H54 (cell line): ENCODE results near the gene KDM2A.
"Not testable (repeated sequence)": the region's sequence is repeated elsewhere in the genome, so short reads cannot be mapped to it uniquely, and the experiment has no call there.

Source experiments
- DNase-seq: peaks from one replicate; pipeline ENCODE4 v3.0.0; 2011; ENCODE audit warnings: low spot score, mixed read lengths; ENCODE audit not compliant: insufficient read length
- FAIRE-seq: peaks from 3 replicates; lab custom pipeline; 2011; peaks lifted over from hg19 to GRCh38; lab: Jason Lieb, UNC
- POLR2A ChIP-seq: IDR thresholded peaks from 2 replicates; pipeline ENCODE4 v1.6.1; 2011; ENCODE audit warnings: low read depth, mild to moderate bottlenecking, low read length

Gene KDM2A

DNA sequence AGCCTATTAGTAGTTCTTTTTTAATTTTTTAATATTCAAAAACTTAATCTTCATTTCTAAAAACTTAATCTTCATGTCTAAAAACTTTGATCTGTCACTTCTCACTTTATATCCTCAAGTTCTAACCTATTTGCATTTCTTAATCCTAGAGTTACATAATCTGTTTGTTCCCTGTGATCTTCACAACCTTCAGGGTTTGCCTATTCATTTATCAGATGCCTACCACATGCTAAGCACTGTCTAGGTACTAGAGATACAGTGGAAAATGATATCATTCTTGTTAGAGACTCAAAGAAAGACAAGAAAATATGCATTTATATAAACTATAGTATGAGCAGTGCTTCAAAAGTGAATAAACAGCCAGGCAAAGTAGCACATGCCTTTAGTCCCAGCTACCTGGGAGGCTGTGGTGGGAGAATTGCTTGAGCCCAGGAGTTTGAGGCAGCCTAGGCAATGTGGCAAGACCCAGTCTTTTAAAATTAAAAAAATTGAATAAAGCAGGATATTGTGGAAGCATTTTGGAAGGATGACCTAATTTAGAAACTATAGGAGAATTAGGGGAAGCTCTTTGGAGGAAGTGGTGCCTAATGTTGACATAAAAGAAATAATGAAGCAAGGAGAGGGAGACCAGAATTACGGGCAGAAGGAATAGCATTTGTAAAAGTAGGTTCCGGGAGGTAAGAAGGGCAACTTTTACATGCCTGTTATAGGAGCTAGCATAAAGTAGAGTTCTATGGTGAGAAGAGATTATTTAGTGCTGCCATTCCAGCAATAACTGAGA lies 92.8 kb downstream of the KDM2A start:
- TF ChIP-seq POLR2A: no peak
- DNase-seq: no peak
- FAIRE-seq: no peak

DNA sequence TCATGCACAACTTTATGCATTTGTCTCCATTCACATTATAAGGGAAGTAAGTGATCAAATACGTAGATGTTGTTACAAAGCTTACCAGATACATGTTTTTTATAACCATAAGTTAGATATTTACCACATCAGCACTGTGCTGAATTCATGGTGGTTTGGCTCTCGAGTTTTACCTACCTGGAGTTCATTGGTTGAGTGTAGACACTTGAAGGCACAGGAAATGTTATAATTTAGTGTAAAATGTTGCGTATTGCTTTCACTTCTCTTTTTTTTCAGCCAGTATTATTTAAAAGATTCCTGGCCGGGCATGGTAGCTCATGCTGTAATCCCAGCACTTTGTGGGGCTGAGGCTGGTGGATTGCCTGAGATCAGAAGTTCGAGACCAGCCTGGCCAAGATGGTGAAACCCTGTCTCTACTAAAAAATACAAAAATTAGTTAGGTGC lies 94.1 kb downstream of the KDM2A start:
- TF ChIP-seq POLR2A: no peak
- DNase-seq (no peak), FAIRE-seq (no peak)

DNA sequence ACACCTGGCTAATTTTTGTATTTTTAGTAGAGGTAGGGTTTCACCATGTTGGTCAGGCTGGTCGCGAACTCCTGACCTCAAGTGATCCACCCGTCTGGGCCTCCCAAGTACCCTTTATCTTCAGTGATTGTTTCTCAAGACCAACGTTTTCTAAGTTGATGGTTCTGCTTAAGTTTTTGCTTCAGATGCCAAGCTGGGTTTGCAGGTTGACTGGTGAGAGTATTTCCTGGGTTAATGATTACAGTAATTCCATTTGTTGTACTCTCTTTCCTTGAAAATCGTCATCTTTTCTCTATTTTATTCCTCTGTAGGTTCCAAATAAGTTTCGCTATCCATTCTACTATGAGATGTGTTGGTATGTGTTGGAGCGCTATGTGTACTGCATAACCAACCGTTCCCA lies 108.7 kb downstream of the KDM2A start:
- FAIRE-seq (no peak), DNase-seq (no peak)
- no peak for TF ChIP-seq POLR2A

DNA sequence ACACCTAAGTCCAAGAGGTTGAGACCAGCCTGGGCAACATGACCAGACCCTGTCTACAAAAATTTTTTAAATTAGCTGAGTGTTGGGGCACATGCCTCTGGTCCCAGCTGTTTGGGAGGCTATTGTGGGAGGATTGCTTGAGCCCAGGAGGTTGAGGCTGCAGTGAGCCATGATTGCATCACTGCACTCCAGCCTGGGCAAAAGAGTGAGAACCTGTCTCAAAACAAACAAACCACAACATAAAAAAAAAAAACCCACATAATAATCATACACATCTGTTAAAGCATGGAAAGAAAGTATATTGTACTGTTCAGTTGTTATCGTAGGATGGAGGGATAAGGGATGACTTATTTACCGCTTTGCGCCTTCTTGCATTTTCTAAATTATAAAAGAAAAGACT lies 111.3 kb downstream of the KDM2A start:
- FAIRE-seq: no peak

DNA sequence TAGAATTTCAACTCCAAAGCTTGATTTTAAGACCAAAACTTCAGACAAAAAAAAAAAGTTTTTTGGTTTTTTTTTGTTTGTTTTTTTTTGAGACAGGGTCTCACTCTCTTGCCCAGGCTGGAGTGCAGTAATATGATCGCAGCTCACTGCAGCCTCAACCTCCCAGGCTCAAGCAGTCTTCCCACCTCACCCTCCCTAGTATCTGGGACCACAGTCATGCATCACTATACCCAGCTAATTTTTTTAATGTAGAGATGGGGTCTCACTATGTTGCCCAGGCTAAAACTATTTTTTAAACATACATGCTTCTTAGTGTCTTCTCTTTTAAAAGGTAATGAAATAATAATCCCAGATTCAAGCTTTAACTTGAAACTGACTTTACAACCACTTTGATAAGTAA lies 111.8 kb downstream of the KDM2A start:
- TF ChIP-seq POLR2A: no peak
- FAIRE-seq: no peak
- DNase-seq: no peak

More for the DNA sequence above, 111.3 kb downstream of the KDM2A start:
- no peak for TF ChIP-seq POLR2A
- no peak for DNase-seq

DNA sequence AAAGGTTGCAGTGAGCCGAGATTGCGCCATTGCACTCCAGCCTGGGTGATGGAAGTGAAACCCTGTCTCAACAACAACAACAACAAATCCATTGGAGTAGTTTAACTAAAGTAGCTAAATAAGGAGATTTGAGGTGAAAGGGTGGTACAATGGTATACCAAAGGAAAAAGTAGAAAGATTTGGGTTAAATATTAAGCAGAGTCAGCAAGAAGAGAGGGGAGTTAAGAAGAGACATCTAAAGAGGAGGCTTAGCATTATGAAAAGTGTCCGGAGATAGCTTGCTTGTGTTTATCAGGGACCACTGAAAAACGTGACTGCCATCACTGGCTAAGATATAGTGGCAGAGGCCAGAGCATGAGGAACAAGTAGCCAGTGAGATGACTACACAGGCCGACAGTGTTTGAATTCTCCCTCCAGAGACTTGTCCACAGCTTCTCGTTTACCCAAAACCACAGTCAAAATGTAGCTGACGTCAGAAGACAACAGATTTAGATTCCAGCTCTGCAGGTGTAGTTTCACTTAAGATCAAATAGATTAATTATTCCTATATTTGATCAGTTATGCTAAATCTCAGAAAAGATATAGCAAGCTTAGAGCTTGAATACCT lies 114.6 kb downstream of the KDM2A start:
- DNase-seq (no peak), FAIRE-seq (no peak)
- no peak for TF ChIP-seq POLR2A

DNA sequence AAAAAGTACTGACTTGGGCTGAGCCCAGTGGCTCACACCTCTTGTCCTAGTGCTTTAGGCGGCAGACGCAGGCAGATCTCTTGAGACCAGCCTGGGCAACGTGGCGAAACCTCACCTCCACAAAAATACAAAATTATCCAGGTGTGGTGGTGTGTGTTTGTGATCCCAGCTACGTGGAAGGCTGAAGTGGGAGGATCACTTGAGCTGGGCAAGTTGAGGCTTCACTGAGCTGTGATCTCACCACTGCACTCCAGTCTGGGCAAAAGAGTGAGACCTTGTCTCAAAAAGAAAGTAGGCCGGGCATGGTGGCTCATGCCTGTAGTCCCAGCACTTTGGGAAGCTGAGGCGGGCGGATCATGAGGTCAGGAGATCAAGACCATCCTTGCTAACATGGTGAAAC lies 115.5 kb downstream of the KDM2A start:
- FAIRE-seq, DNase-seq: not testable (repeated sequence)

DNA sequence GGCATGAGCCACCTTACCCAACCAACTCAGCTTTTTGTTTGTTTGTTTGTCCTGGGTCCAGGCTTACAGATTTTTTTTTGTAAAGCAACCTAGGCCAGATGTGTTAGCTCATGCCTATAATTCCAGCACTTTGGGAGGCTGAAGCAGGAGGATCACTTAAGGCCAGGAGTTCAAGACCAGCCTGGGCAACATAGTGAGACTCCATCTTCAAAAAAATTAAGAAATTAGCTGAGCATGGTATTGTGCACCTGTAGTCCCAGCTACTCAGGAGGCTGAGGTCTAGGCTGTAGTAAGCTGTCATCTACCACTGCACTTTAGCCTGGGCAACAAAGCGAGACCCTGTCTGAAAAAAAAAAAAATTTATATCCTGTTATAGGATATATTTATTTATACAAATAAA lies 118.5 kb downstream of the KDM2A start:
- TF ChIP-seq POLR2A: no peak
- FAIRE-seq (no peak), DNase-seq (no peak)

DNA sequence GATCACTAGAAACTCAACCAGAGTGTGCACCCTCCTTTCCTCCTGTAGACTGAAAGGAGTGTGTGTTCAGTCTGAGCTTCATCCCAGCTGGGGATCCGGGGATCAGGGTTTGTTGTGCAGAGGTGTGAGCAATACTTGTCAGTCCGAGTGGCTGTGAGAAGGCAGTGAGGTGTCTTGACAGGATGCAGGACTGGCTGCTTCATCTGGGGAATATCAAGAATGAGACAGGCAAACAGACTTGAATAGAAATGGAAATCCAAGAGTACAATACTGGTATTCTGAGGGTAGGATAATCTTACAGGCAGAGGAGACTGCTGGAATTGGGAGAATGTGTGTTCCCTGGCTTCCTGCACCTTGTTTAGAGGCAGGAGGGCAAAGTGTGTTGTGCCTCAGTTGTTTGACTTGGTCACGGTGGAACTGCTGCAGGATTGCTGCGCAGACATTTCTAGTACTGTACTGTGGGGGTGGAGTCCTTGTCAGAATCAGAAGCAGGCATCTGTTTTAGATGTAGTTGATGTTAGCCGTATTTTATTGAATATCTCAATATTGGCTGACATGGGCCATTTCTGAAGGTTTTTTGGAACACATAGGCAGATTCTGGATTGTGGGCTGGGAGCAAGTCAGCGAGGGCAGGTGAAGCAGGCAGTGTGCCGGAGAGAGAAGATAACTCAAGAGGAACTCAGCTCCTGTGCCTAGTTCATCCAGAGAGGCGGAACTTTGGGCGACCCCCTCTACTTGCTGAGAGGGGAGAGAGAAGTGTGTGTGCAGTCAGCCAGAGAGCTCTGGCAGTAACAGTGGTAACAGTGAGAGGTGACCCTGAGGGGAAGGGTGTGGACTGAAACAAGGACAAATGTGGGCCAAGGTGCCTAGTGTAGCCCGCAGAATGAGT lies 120.1 kb downstream of the KDM2A start:
- no peak for DNase-seq
- TF ChIP-seq POLR2A: no peak
- no peak for FAIRE-seq

DNA sequence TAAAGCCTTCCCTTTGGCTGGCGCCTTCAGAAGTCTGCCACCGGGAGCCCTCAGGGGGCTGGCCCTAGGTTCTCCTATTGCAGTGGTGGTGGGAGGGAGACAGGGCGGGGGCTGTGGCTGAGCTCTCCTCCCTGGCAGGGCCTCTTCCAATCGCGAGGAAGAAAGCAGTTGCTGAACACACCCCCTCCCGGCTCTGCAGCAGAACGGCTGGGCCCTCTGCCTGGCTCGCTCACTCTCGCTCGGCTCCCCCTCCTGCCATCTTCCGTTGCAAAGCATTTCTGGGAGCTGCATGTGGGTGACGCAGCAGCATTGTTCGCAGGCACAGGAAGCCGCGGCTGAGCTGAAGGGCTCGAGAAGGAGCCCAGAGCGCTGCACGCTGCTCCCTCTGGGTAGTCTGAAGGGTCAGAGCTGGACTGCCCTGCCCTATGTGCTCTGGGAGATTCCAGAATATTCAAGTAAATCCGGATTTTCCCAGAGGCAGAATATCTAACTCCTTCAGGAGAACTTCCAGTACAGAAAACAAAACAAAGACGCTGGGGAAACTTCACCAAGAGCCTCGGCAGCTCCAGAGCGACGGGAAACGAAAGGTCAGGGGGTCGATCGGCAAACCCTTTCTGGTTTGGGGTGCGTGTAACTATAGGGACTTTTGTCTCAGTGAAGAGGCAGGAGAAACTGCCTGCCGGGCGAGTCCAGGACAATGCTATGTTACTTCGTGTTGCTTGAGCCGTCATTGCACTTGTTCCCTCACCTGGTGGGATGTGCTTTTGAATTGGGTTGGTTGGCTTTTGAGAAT lies 120.9 kb downstream of the KDM2A start:
- DNase-seq: peak; percentile 90
- peak; percentile 98 for TF ChIP-seq POLR2A
- FAIRE-seq: peak; percentile 81

DNA sequence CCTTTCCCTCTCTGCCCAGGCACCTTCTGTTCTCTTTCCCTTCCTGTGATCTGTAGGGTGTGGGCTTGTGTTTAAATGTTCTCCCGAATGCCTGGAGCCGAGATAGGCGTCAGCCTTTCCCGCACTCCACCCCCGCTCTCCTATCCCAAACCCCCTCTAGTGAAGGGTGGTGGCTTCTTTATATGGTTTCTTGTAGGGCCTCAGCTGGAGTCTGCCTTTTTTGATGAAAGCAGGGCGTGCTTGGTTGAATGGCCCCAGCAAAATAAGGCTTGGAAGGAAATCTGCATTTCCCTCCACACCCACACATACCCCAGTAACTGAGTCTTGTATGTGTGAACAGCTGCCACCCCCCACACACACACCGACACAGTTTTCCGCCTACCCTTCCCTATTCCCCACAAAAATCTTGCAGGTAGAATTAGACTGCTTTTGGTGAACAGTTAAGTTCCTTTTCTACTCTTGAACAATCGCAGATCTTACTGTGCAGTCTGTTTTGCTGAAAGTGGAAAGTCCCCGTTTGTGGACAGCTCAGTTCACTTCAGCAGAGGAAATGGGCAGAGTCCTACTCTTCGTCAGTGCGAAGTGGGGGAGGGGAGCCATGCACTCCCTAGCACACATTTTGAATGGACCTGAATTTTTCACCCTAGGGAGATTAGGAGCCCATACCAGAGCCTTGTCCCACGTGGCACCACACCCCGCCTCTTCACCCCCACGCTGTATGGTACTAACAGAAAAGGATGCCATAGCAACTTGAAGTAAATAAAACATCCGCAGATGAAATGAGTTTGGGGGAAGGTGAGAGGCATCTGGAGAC lies 121.7 kb downstream of the KDM2A start:
- TF ChIP-seq POLR2A: no peak; the same call in 1 of the 2 replicates
- DNase-seq: no peak
- FAIRE-seq: no peak

DNA sequence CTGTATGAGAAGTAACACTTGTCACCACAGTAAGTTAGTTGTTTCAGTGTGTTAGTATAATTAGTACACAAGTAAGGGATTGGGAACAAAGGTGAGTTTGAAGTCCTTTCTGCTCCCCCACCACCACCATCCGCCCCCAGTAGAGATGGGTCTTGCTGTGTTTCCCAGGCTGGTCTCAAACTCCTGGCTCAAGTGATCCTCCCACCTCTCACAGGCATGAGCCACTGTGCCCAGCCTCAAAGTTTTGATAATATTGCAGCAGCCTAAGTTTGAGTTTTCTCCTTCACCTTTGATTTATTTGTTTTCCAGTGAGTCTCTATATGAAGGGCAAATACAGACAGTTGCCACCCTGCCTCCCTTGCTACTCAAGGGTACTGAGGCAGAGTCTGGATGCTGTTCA lies 123.5 kb downstream of the KDM2A start:
- DNase-seq (no peak), FAIRE-seq (no peak)
- TF ChIP-seq POLR2A: no peak
